OCI-LY3 (cell line): ENCODE data around the gene SFRP2.

Experiments
- H2AFZ ChIP-seq: fragments of 200-600, 300-600 bp; shearing (Covaris generic); 2 replicates; pipeline ENCODE4 v1.6.0; 2014; ENCODE audit warnings: antibody characterized with exemption, low read depth, low read length
- H3K27ac ChIP-seq: fragments of 200-600, 300-600 bp; sonication (generic); 2 replicates; pipeline ENCODE4 v1.5.1; 2014; ENCODE audit warnings: mild to moderate bottlenecking, low read length, moderate library complexity, mixed read lengths
- H3K27me3 ChIP-seq: fragments of 200-600, 300-600 bp; sonication (generic); 2 replicates; pipeline ENCODE4 v1.6.1; 2014; ENCODE audit warnings: low read depth, low read length, mixed read lengths
- H3K36me3 ChIP-seq: fragments of 200-600, 300-600 bp; sonication (generic); replicated peaks from 2 replicates; pipeline ENCODE3; 2014; ENCODE audit warnings: low read depth, low read length, mixed read lengths
- H3K4me1 ChIP-seq: fragments of 300-600, 200-600 bp; sonication (generic); 2 replicates; pipeline ENCODE4 v1.6.1; 2014; ENCODE audit warnings: low read length, mixed read lengths
- H3K4me2 ChIP-seq: fragments of 200-600, 300-600 bp; sonication (generic); 2 replicates; pipeline ENCODE4 v1.6.1; 2014; ENCODE audit warnings: low read length, mixed read lengths
- H3K4me3 ChIP-seq: fragments of 300-600, 200-600 bp; sonication (generic); 2 replicates; pipeline ENCODE4 v1.5.1; 2014; ENCODE audit warnings: antibody characterized with exemption, mild to moderate bottlenecking, low read length, moderate library complexity
- H3K79me2 ChIP-seq: fragments of 300-600, 200-600 bp; shearing (Covaris generic); 2 replicates; pipeline ENCODE4 v1.6.1; 2014; ENCODE audit warnings: mild to moderate bottlenecking, low read length, mixed read lengths
- H3K9ac ChIP-seq: fragments of 300-600, 200-600 bp; shearing (Covaris generic); 2 replicates; pipeline ENCODE4 v1.6.0; 2014; ENCODE audit warnings: mild to moderate bottlenecking, low read length, moderate library complexity
- H3K9me3 ChIP-seq: fragments of 200-600, 300-600 bp; shearing (Covaris generic); 2 replicates; pipeline ENCODE4 v1.6.1; 2014; ENCODE audit warnings: low read length, mixed read lengths; ENCODE audit not compliant: insufficient read depth
- H4K20me1 ChIP-seq: fragments of 200-600, 300-600 bp; sonication (generic); 2 replicates; pipeline ENCODE4 v1.6.1; 2016; ENCODE audit warnings: low read length, mixed read lengths; ENCODE audit not compliant: insufficient read depth
- CTCF ChIP-seq: fragments of 200-600, 300-600 bp; sonication (generic); IDR thresholded peaks from 2 replicates; pipeline ENCODE4 v1.5.1; 2014; ENCODE audit warnings: antibody characterized with exemption, low read length, low read depth
- EZH2phosphoT487 ChIP-seq: fragments of 200-600 bp; shearing (Covaris generic); IDR thresholded peaks from 2 replicates; pipeline ENCODE4 v1.6.1; 2018; ENCODE audit warnings: antibody characterized with exemption, mixed run types, low read depth

Gene SFRP2

GRCh38 chr4:153780876-153781275, 8.0 kb downstream of the SFRP2 start:
- H3K79me2 ChIP-seq: no peaks in the 10 kb centered on the region
- H2AFZ ChIP-seq: no peak overlapping the region
- 0 out of 2 replicates have a peak, but pooled peaks cover 5% of the 10 kb centered on the region for H3K27me3 ChIP-seq
- no peak overlapping the region for H3K4me3 ChIP-seq
- no peaks in the 10 kb centered on the region for H3K9me3 ChIP-seq
- peak overlapping the region; percentile 31 for H3K4me2 ChIP-seq
- no peak for TF ChIP-seq CTCF
- no peak for TF ChIP-seq EZH2phosphoT487
- H3K36me3 ChIP-seq: no peaks in the 10 kb centered on the region
- H3K27ac ChIP-seq: no peak overlapping the region
- H3K4me1 ChIP-seq: peaks cover 18% of the 10 kb centered on the region
- H3K9ac ChIP-seq: no peak overlapping the region
- H4K20me1 ChIP-seq: no peaks in the 10 kb centered on the region

- no peaks in the 10 kb centered on the region for H3K9me3 ChIP-seq
- H3K27ac ChIP-seq: no peak overlapping the region
- 0 out of 2 replicates have a peak, but pooled peaks cover 5% of the 10 kb centered on the region for H3K27me3 ChIP-seq
- TF ChIP-seq CTCF (no peak), EZH2phosphoT487 (no peak)
- H3K9ac ChIP-seq: no peak overlapping the region
- H3K36me3 ChIP-seq: no peaks in the 10 kb centered on the region
- H2AFZ ChIP-seq: no peak overlapping the region
- no peaks in the 10 kb centered on the region for H4K20me1 ChIP-seq
- H3K4me2 ChIP-seq: peak overlapping the region; percentile 3; the same call in 1 of the 2 replicates
- H3K79me2 ChIP-seq: no peaks in the 10 kb centered on the region
- no peak overlapping the region for H3K4me3 ChIP-seq
- H3K4me1 ChIP-seq: peaks cover 18% of the 10 kb centered on the region
Measured at GRCh38 chr4:153780221-153780620, 8.7 kb downstream of the SFRP2 start.

GRCh38 chr4:153778383-153778782, 10.5 kb downstream of the SFRP2 start:
- Histone ChIP-seq H3K79me2 (no peaks in the 10 kb centered on the region), H3K9ac (no peak overlapping the region), H2AFZ (no peak overlapping the region), H3K27me3 (0 out of 2 replicates have a peak, but pooled peaks cover 5% of the 10 kb centered on the region), H3K4me3 (no peak overlapping the region), H3K4me1 (peaks cover 18% of the 10 kb centered on the region), H4K20me1 (no peaks in the 10 kb centered on the region), H3K27ac (no peak overlapping the region), H3K4me2 (no peak overlapping the region), H3K9me3 (no peaks in the 10 kb centered on the region), H3K36me3 (no peaks in the 10 kb centered on the region)
- TF ChIP-seq EZH2phosphoT487: no peak
- TF ChIP-seq CTCF: no peak

GRCh38 chr4:153777421-153777820, 11.5 kb downstream of the SFRP2 start:
- Histone ChIP-seq H3K36me3 (no peaks in the 10 kb centered on the region), H3K4me3 (no peak overlapping the region), H2AFZ (no peak overlapping the region), H3K79me2 (no peaks in the 10 kb centered on the region), H3K4me1 (peaks cover 18% of the 10 kb centered on the region), H3K9ac (no peak overlapping the region), H4K20me1 (no peaks in the 10 kb centered on the region), H3K27ac (no peak overlapping the region), H3K9me3 (no peaks in the 10 kb centered on the region), H3K4me2 (no peak overlapping the region), H3K27me3 (0 out of 2 replicates have a peak, but pooled peaks cover 4% of the 10 kb centered on the region)
- no peak for TF ChIP-seq EZH2phosphoT487
- TF ChIP-seq CTCF: no peak
